Mesenchymal stem cell (in vitro differentiated cells and primary cell): Measurements from ENCODE around the gene IFNA6.

ENCODE experiments used
- DNase-seq: peaks from one replicate; pipeline ENCODE4 v3.0.0-alpha.2; 2013
- H2AFZ ChIP-seq: one replicate; pipeline ENCODE4 v1.6.1; 2013; ENCODE audit warnings: low read depth, mild to moderate bottlenecking, control low read depth, inconsistent platforms, low read length, moderate library complexity
- H2AK5ac ChIP-seq: 2 replicates; pipeline ENCODE4 v1.6.1; 2013; ENCODE audit warnings: low read length, moderate library complexity, mild to moderate bottlenecking, inconsistent platforms; ENCODE audit not compliant: severe bottlenecking
- H2BK120ac ChIP-seq: one replicate; pipeline ENCODE4 v1.6.1; 2013; ENCODE audit warnings: low read depth, mild to moderate bottlenecking, inconsistent platforms, low read length, moderate library complexity
- H2BK12ac ChIP-seq, 2 experiments: one replicate each; pipeline ENCODE4 v1.6.1; 2013; ENCODE audit warnings: inconsistent platforms in 2 of 2, low read length in 2 of 2, mild to moderate bottlenecking in 2 of 2, moderate library complexity in 2 of 2, control low read depth in 1 of 2
- H2BK15ac ChIP-seq: one replicate; pipeline ENCODE4 v1.6.1; 2013; ENCODE audit warnings: mild to moderate bottlenecking, low read depth, inconsistent platforms; ENCODE audit not compliant: poor library complexity, severe bottlenecking
- H2BK5ac ChIP-seq: 2 replicates; pipeline ENCODE4 v1.6.1; 2013; ENCODE audit warnings: low read depth, mild to moderate bottlenecking, low read length, control low read depth, inconsistent platforms; ENCODE audit not compliant: poor library complexity, severe bottlenecking
- H3K14ac ChIP-seq, 2 experiments: one replicate each; pipeline ENCODE4 v1.6.1; 2013; ENCODE audit warnings: inconsistent platforms in 2 of 2, low read length in 2 of 2, control low read depth in 1 of 2, mild to moderate bottlenecking in 1 of 2, moderate library complexity in 1 of 2
- H3K18ac ChIP-seq, 2 experiments: one replicate each; pipeline ENCODE4 v1.6.1; 2013; ENCODE audit warnings: inconsistent platforms in 2 of 2, low read length in 2 of 2, control low read depth in 1 of 2, low read depth in 1 of 2, mild to moderate bottlenecking in 1 of 2
- H3K23ac ChIP-seq, 2 experiments: one replicate each; pipeline ENCODE4 v1.6.1; 2013; ENCODE audit warnings: inconsistent platforms in 2 of 2, low read length in 2 of 2, mild to moderate bottlenecking in 2 of 2, moderate library complexity in 2 of 2, control low read depth in 1 of 2
- H3K27ac ChIP-seq: 2 replicates; pipeline ENCODE4 v1.5.1; 2013; ENCODE audit warnings: mild to moderate bottlenecking, moderate library complexity, low read length, control low read depth, inconsistent platforms; ENCODE audit not compliant: poor library complexity, severe bottlenecking
- H3K27me3 ChIP-seq, 2 experiments: 2 replicates each; pipeline versions ENCODE4 v1.6.1 to v1.7.0; 2013; ENCODE audit warnings: low read length in 2 of 2, mild to moderate bottlenecking in 2 of 2, moderate library complexity in 2 of 2, control low read depth in 1 of 2, inconsistent platforms in 1 of 2; ENCODE audit not compliant: control insufficient read depth in 1 of 2, insufficient read depth in 1 of 2
- H3K36me3 ChIP-seq, 2 experiments: 2 replicates each; pipeline versions ENCODE4 v1.6.1 to v1.7.0; 2013; ENCODE audit warnings: low read length in 2 of 2, control low read depth in 1 of 2, inconsistent platforms in 1 of 2, low read depth in 1 of 2, mild to moderate bottlenecking in 1 of 2; ENCODE audit not compliant: insufficient read depth in 2 of 2, control insufficient read depth in 1 of 2
- H3K4ac ChIP-seq, 2 experiments: one replicate each; pipeline ENCODE4 v1.6.1; 2013; ENCODE audit warnings: inconsistent platforms in 2 of 2, low read length in 2 of 2, mild to moderate bottlenecking in 2 of 2, moderate library complexity in 2 of 2, control low read depth in 1 of 2, low read depth in 1 of 2
- H3K4me1 ChIP-seq: 2 replicates; pipeline ENCODE4 v1.6.1; 2013; ENCODE audit warnings: low read depth, low read length, control low read depth; ENCODE audit not compliant: control insufficient read depth, insufficient read depth
- H3K4me2 ChIP-seq: 2 replicates; pipeline ENCODE4 v1.6.1; 2013; ENCODE audit warnings: low read length, mild to moderate bottlenecking, inconsistent platforms; ENCODE audit not compliant: poor library complexity, severe bottlenecking
- H3K4me3 ChIP-seq, 2 experiments: 2 replicates each; pipeline versions ENCODE4 v1.5.1 to v1.7.0; 2013; ENCODE audit warnings: low read length in 2 of 2, mild to moderate bottlenecking in 2 of 2, control low read depth in 1 of 2, low read depth in 1 of 2; ENCODE audit not compliant: insufficient read depth in 1 of 2
- H3K79me1 ChIP-seq: replicated peaks from 2 replicates; pipeline ENCODE4 v1.6.1; 2013; ENCODE audit warnings: mild to moderate bottlenecking, control low read depth, low read length, inconsistent platforms; ENCODE audit not compliant: poor library complexity, severe bottlenecking
- H3K9ac ChIP-seq: 2 replicates; pipeline ENCODE4 v1.7.0; 2013; ENCODE audit warnings: mild to moderate bottlenecking, low read length, moderate library complexity
- H3K9me3 ChIP-seq: 2 replicates; pipeline ENCODE4 v1.7.0; 2013; ENCODE audit warnings: mild to moderate bottlenecking, low read length; ENCODE audit not compliant: control insufficient read depth
- H4K8ac ChIP-seq: one replicate; pipeline ENCODE4 v1.6.1; 2013; ENCODE audit warnings: inconsistent platforms, mild to moderate bottlenecking, low read length, moderate library complexity
- H4K91ac ChIP-seq: one replicate; pipeline ENCODE4 v1.6.1; 2013; ENCODE audit warnings: mild to moderate bottlenecking, low read length, inconsistent platforms
- WGBS: methylation state at CpG from one replicate; pipeline ENCODE4 v1.1.7; 2013; ENCODE audit warnings: mixed read lengths; 5-methylcytosine and 5-hydroxymethylcytosine counted together

IFNA6 gene

DNA sequence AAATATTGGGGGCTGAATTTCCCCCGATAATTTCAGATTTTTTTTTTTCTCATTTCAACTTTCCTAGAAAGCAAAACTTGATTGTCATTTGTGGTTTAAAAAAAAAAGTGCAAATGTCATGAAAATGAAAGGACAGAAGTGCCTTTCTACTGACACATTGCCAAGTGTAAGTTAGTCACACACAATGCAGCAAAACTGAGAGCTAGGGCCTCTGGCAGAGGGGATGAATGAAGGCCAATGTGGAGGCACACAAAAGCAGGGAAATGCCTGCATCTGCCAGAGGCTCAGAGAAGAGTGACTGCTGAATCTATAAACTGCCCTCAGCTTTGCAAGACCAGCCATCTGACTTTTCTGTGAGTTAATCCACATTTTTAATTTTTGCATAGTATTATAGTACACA is 38.8 kb downstream of the IFNA6 start:
- Histone ChIP-seq H3K27ac (no peak overlapping the region), H3K4me1 (no peaks in the 10 kb centered on the region), H3K14ac (no peak overlapping the region), H3K79me1 (no peaks in the 10 kb centered on the region), H2AFZ (no peak overlapping the region), H4K91ac (no peak overlapping the region), H3K9ac (no peak overlapping the region), H4K8ac (no peak overlapping the region), H3K4ac (no peak overlapping the region), H2BK120ac (no peak overlapping the region), H3K9me3 (no peaks in the 10 kb centered on the region), H3K4me2 (no peak overlapping the region), H2BK15ac (no peak overlapping the region), H3K27me3 (peaks cover 0 to 5% of the 10 kb centered on the region in 2 experiments), H3K18ac (no peak overlapping the region), H2BK5ac (no peak overlapping the region), H2BK12ac (no peak overlapping the region), H3K23ac (no peak overlapping the region), H2AK5ac (no peak overlapping the region), H3K36me3 (no peaks in the 10 kb centered on the region), H3K4me3 (no peak overlapping the region)
- DNase-seq = no peak
- WGBS = no CpG with 5 or more reads among the region's 1 CpG

DNA sequence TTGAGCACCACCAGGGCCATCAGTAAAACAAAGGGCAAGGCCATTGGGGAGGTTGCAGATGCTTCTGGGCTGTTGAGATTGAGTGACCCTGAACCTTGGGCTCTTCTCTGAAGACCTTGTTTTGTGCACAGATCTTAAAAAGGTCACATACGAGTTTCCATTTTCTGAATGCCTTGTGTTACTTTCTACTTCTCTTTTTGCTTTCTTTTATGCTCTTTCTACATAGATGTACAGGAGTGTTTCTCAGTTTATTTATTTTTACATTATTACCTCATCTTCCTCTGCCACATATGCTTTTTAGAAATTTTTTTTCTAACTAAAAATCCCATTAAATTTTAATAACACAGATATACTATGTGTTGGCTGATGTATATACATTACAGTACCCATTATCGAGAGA is 45.5 kb downstream of the IFNA6 start, which contains the start of gene IFNA5:
IFNA5 (minus strand) TSS at position 101 of the 400 bp plus-strand sequence; CDS start at position 44, 57 bp downstream.
- no peak within 1 kb of the TSS for H3K4ac ChIP-seq
- no peak for DNase-seq
- no peak within 1 kb of the TSS for H3K18ac ChIP-seq
- no CpG with 5 or more reads among the region's 2 CpGs for WGBS
- no peak within 1 kb of the TSS for H4K8ac ChIP-seq
- H3K4me2 ChIP-seq = no peak within 1 kb of the TSS
- no peaks in the 10 kb centered on the region for H3K9me3 ChIP-seq
- H3K14ac ChIP-seq = no peak within 1 kb of the TSS
- H2BK12ac ChIP-seq = no peak within 1 kb of the TSS
- H3K23ac ChIP-seq = no peak within 1 kb of the TSS
- H2AFZ ChIP-seq = no peak within 1 kb of the TSS
- no peak within 1 kb of the TSS for H2AK5ac ChIP-seq
- H3K4me1 ChIP-seq = no peaks in the 10 kb centered on the region
- H2BK120ac ChIP-seq = no peak within 1 kb of the TSS
- H3K4me3 ChIP-seq = no peak within 1 kb of the TSS
- no peaks in the 10 kb centered on the region for H3K79me1 ChIP-seq
- no peak within 1 kb of the TSS for H3K27ac ChIP-seq
- H3K36me3 ChIP-seq = no peaks in the 10 kb centered on the region
- no peak within 1 kb of the TSS for H4K91ac ChIP-seq
- H2BK5ac ChIP-seq = no peak within 1 kb of the TSS
- H3K9ac ChIP-seq = no peak within 1 kb of the TSS
- no peak within 1 kb of the TSS for H2BK15ac ChIP-seq
- no peaks in the 10 kb centered on the region for H3K27me3 ChIP-seq
